SK-N-MC (cell line): ENCODE measurements around the gene GOLGB1.
"Not testable (repeated sequence)": the region's sequence is repeated elsewhere in the genome, so short reads cannot be mapped to it uniquely, and the experiment has no call there.

ENCODE experiments used
- DNase-seq: peaks from one replicate; pipeline ENCODE4 v3.0.0-alpha.2; 2011; ENCODE audit warnings: low read depth, low spot score
- H3K27ac ChIP-seq: fragments of 200-600 bp; sonication (generic); 2 replicates; pipeline ENCODE4 v1.5.1; 2016; ENCODE audit warnings: mixed run types
- H3K36me3 ChIP-seq: fragments of 200-600 bp; sonication (generic); 2 replicates; pipeline ENCODE4 v1.6.1; 2017; ENCODE audit warnings: antibody characterized with exemption, low read length, mixed read lengths; ENCODE audit not compliant: insufficient read depth
- H3K4me3 ChIP-seq: fragments of 200-600 bp; sonication (generic); 2 replicates; pipeline ENCODE4 v1.5.1; 2016
- H3K9ac ChIP-seq: fragments of 200-600 bp; sonication (generic); 2 replicates; pipeline ENCODE4 v1.8.0; 2017; ENCODE audit warnings: mixed run types, mixed read lengths; ENCODE audit not compliant: insufficient read length
- H3K9me3 ChIP-seq: fragments of 200-600 bp; sonication (generic); 2 replicates; pipeline ENCODE4 v1.6.1; 2017; ENCODE audit warnings: low read depth, mild to moderate bottlenecking, antibody characterized with exemption, low read length, moderate library complexity, mixed read lengths
- EZH2 ChIP-seq: fragments of 200-600 bp; sonication (generic); IDR thresholded peaks from one replicate; pipeline ENCODE4 v1.6.1; 2017; ENCODE audit warnings: antibody characterized with exemption
- FOXP2 ChIP-seq: optimal IDR thresholded peaks from 2 replicates; pipeline ENCODE3; 2011; ENCODE audit warnings: mild to moderate bottlenecking, moderate library complexity; ENCODE audit not compliant: insufficient read depth; ENCODE audit errors: extremely low read length, control extremely low read depth
- POLR2AphosphoS5 ChIP-seq: IDR thresholded peaks from 2 replicates; pipeline ENCODE4 v1.6.1; 2012; ENCODE audit warnings: mild to moderate bottlenecking, low read depth, low read length, borderline replicate concordance

The GOLGB1 gene

GRCh38 chr3:121707531-121708273, 41.8 kb downstream of the GOLGB1 start:
- Histone ChIP-seq H3K27ac (no peak overlapping the region), H3K36me3 (0 out of 2 replicates have a peak, but pooled peaks cover 3% of the 10 kb centered on the region), H3K9ac (no peak overlapping the region), H3K4me3 (no peak overlapping the region), H3K9me3 (no peaks in the 10 kb centered on the region)
- TF ChIP-seq FOXP2 (no peak), EZH2 (no peak), POLR2AphosphoS5 (no peak)
- no peak for DNase-seq

- Histone ChIP-seq H3K27ac (no peak overlapping the region), H3K36me3 (0 out of 2 replicates have a peak, but pooled peaks cover 3% of the 10 kb centered on the region), H3K9ac (no peak overlapping the region), H3K4me3 (no peak overlapping the region), H3K9me3 (no peaks in the 10 kb centered on the region)
- TF ChIP-seq FOXP2 = no peak
- no peak for TF ChIP-seq EZH2
- TF ChIP-seq POLR2AphosphoS5 = no peak
- DNase-seq = no peak
Observed at GRCh38 chr3:121705541-121705940, 44.0 kb downstream of the GOLGB1 start.

- no peak overlapping the region for H3K9ac ChIP-seq
- H3K4me3 ChIP-seq = no peak overlapping the region
- no peaks in the 10 kb centered on the region for H3K9me3 ChIP-seq
- H3K27ac ChIP-seq = no peak overlapping the region
- TF ChIP-seq POLR2AphosphoS5 (no peak), EZH2 (no peak), FOXP2 (no peak)
- no peak for DNase-seq
- H3K36me3 ChIP-seq = 0 out of 2 replicates have a peak, but pooled peaks cover 3% of the 10 kb centered on the region
Observed at GRCh38 chr3:121703973-121704372, 45.6 kb downstream of the GOLGB1 start.

- no peaks in the 10 kb centered on the region for H3K9me3 ChIP-seq
- no peak overlapping the region for H3K4me3 ChIP-seq
- no peaks in the 10 kb centered on the region for H3K36me3 ChIP-seq
Observed at GRCh38 chr3:121698901-121699300, 50.6 kb downstream of the GOLGB1 start.

GRCh38 chr3:121698476-121698875, 51.1 kb downstream of the GOLGB1 start:
- no peak for TF ChIP-seq FOXP2
- no peak for TF ChIP-seq POLR2AphosphoS5
- TF ChIP-seq EZH2 = no peak
- no peak overlapping the region for H3K4me3 ChIP-seq
- H3K36me3 ChIP-seq = no peaks in the 10 kb centered on the region

More at GRCh38 chr3:121698901-121699300, 50.6 kb downstream of the GOLGB1 start:
- Histone ChIP-seq H3K9ac (no peak overlapping the region), H3K27ac (no peak overlapping the region)
- TF ChIP-seq POLR2AphosphoS5 (no peak), EZH2 (no peak), FOXP2 (no peak)
- DNase-seq = no peak

GRCh38 chr3:121696186-121696585, 53.4 kb downstream of the GOLGB1 start:
- H3K9me3 ChIP-seq = no peaks in the 10 kb centered on the region
- no peak overlapping the region for H3K4me3 ChIP-seq
- H3K27ac ChIP-seq = no peak overlapping the region
- H3K9ac ChIP-seq = no peak overlapping the region
- DNase-seq = no peak
- TF ChIP-seq POLR2AphosphoS5 (no peak), EZH2 (no peak), FOXP2 (no peak)
- H3K36me3 ChIP-seq = peaks cover 13% of the 10 kb centered on the region

More at GRCh38 chr3:121698476-121698875, 51.1 kb downstream of the GOLGB1 start:
- H3K9me3 ChIP-seq = no peaks in the 10 kb centered on the region
- H3K27ac ChIP-seq = no peak overlapping the region
- no peak overlapping the region for H3K9ac ChIP-seq
- no peak for DNase-seq

- Histone ChIP-seq H3K9me3 (no peaks in the 10 kb centered on the region), H3K9ac (no peak overlapping the region), H3K4me3 (no peak overlapping the region), H3K27ac (no peak overlapping the region), H3K36me3 (peaks cover 14% of the 10 kb centered on the region)
- DNase-seq = no peak
- TF ChIP-seq FOXP2 = no peak
- TF ChIP-seq EZH2 = no peak
- no peak for TF ChIP-seq POLR2AphosphoS5
Observed at GRCh38 chr3:121692010-121692699, 57.4 kb downstream of the GOLGB1 start.

- H3K36me3 ChIP-seq = peaks cover 14% of the 10 kb centered on the region
- no peak overlapping the region for H3K4me3 ChIP-seq
- no peak for DNase-seq
- H3K9ac ChIP-seq = no peak overlapping the region
- no peak overlapping the region for H3K27ac ChIP-seq
- no peaks in the 10 kb centered on the region for H3K9me3 ChIP-seq
- no peak for TF ChIP-seq POLR2AphosphoS5
- no peak for TF ChIP-seq EZH2
- no peak for TF ChIP-seq FOXP2
Observed at GRCh38 chr3:121690777-121691405, 58.6 kb downstream of the GOLGB1 start.

- not testable (repeated sequence) for H3K4me3 ChIP-seq, H3K9ac ChIP-seq, H3K27ac ChIP-seq, H3K9me3 ChIP-seq, DNase-seq
- H3K36me3 ChIP-seq = peaks cover 14% of the 10 kb centered on the region
Observed at GRCh38 chr3:121688747-121689146, 60.8 kb downstream of the GOLGB1 start.
